IMR-90 (cell line): ENCODE measurements around the gene MT1G. TPM values are rescaled to one million over a fixed set of nuclear protein-coding genes. Genes with fewer than 3 reads are reported as not detected.
A peak's percentile ranks its signal among the peaks of the same experiment; 100 is the strongest.

ENCODE experiments used
- ATAC-seq: fragments of 200-7000 bp; cut with Tn5 transposase; 2 replicates; pipeline ENCODE4 v1.9.1; 2020; ENCODE audit warnings: low read depth, mild to moderate bottlenecking, moderate library complexity
- BruUV-seq: library from RNA; stranded (reverse); fragments of 400-500 nt; replicated peaks from 2 replicates; lab custom pipeline; 2021; lab: Mats Ljungman, UMichigan
- CTCF ChIA-PET: fragments of 300-600 bp; formaldehyde crosslinking; extraction: SDS; loops from one replicate; lab custom pipeline; 2021; ENCODE audit warnings: antibody characterized with exemption; lab: Yijun Ruan, JAX
- POLR2A ChIA-PET: fragments of 300-600 bp; sonication (Branson Sonifier 250); formaldehyde crosslinking; loops from one replicate; lab custom pipeline; 2022; ENCODE audit warnings: antibody characterized with exemption; ENCODE audit not compliant: unreplicated experiment; lab: Charles Lee
- DNase-seq: peaks from one replicate; pipeline ENCODE4 v3.0.0; 2013
- H2AFZ ChIP-seq: replicated peaks from 2 replicates; pipeline ENCODE3; 2013; ENCODE audit warnings: low read length, mild to moderate bottlenecking; ENCODE audit not compliant: poor library complexity
- H2AK5ac ChIP-seq: 2 replicates; pipeline ENCODE4 v1.6.1; 2013; ENCODE audit warnings: low read depth, low read length, inconsistent platforms
- H2AK9ac ChIP-seq: replicated peaks from 2 replicates; pipeline ENCODE3; 2013; ENCODE audit warnings: mild to moderate bottlenecking, low read depth, low read length, moderate library complexity; ENCODE audit not compliant: poor library complexity
- H2BK120ac ChIP-seq: 2 replicates; pipeline ENCODE4 v1.6.1; 2013; ENCODE audit warnings: low read depth, low read length, inconsistent platforms
- H2BK15ac ChIP-seq: 3 replicates; pipeline ENCODE4 v1.6.1; 2013; ENCODE audit warnings: low read depth, low read length, inconsistent platforms
- H2BK20ac ChIP-seq: 2 replicates; pipeline ENCODE4 v1.6.1; 2013; ENCODE audit warnings: low read depth, mild to moderate bottlenecking, inconsistent platforms, low read length, moderate library complexity
- H2BK5ac ChIP-seq: 2 replicates; pipeline ENCODE4 v1.6.1; 2013; ENCODE audit warnings: mild to moderate bottlenecking, low read depth, low read length, inconsistent platforms; ENCODE audit not compliant: poor library complexity, severe bottlenecking
- H3K14ac ChIP-seq: replicated peaks from 2 replicates; pipeline ENCODE4 v1.6.1; 2013; ENCODE audit warnings: low read depth, low read length, inconsistent platforms
- H3K18ac ChIP-seq: 2 replicates; pipeline ENCODE4 v1.6.1; 2013; ENCODE audit warnings: low read depth, low read length, control low read depth
- H3K23ac ChIP-seq: 2 replicates; pipeline ENCODE4 v1.6.1; 2013; ENCODE audit warnings: low read depth, low read length, inconsistent platforms
- H3K27ac ChIP-seq: 2 replicates; pipeline ENCODE4 v1.5.1; 2013; ENCODE audit warnings: mild to moderate bottlenecking, control low read depth, low read length; ENCODE audit not compliant: insufficient read depth
- H3K27me3 ChIP-seq: 2 replicates; pipeline ENCODE4 v1.6.1; 2013; ENCODE audit warnings: low read length; ENCODE audit not compliant: control insufficient read depth, insufficient read depth
- H3K36me3 ChIP-seq: 2 replicates; pipeline ENCODE4 v1.6.1; 2013; ENCODE audit warnings: low read length, mixed read lengths; ENCODE audit not compliant: control insufficient read depth, insufficient read depth
- H3K4ac ChIP-seq: 2 replicates; pipeline ENCODE4 v1.6.1; 2013; ENCODE audit warnings: low read depth, low read length, inconsistent platforms
- H3K4me1 ChIP-seq: 2 replicates; pipeline ENCODE4 v1.6.1; 2013; ENCODE audit warnings: low read length, mixed read lengths; ENCODE audit not compliant: control insufficient read depth, insufficient read depth
- H3K4me2 ChIP-seq: 2 replicates; pipeline ENCODE4 v1.6.1; 2013; ENCODE audit warnings: low read depth, mild to moderate bottlenecking, control low read depth, low read length, moderate library complexity
- H3K4me3 ChIP-seq: 2 replicates; pipeline ENCODE4 v1.5.1; 2013; ENCODE audit warnings: low read depth, mild to moderate bottlenecking, control low read depth, low read length, moderate library complexity; ENCODE audit not compliant: insufficient read depth
- H3K56ac ChIP-seq: 2 replicates; pipeline ENCODE4 v1.6.1; 2013; ENCODE audit warnings: low read length, inconsistent platforms; ENCODE audit not compliant: insufficient read depth; ENCODE audit errors: extremely low read depth
- H3K79me1 ChIP-seq, 2 experiments: 2 replicates each; pipeline ENCODE4 v1.6.1; 2013; ENCODE audit warnings: low read length in 2 of 2, inconsistent platforms in 1 of 2, low read depth in 1 of 2
- H3K9ac ChIP-seq: 2 replicates; pipeline ENCODE4 v1.6.1; 2013; ENCODE audit warnings: low read depth, low read length, control low read depth
- H3K9me1 ChIP-seq: 2 replicates; pipeline ENCODE4 v1.6.1; 2013; ENCODE audit warnings: low read length, inconsistent platforms; ENCODE audit not compliant: insufficient read depth
- H3K9me3 ChIP-seq: 2 replicates; pipeline ENCODE4 v1.6.1; 2013; ENCODE audit warnings: low read length; ENCODE audit not compliant: control insufficient read depth, insufficient read depth
- H4K20me1 ChIP-seq: 2 replicates; pipeline ENCODE4 v1.6.1; 2013; ENCODE audit warnings: low read length, inconsistent platforms; ENCODE audit not compliant: insufficient read depth
- H4K5ac ChIP-seq: 2 replicates; pipeline ENCODE4 v1.6.1; 2013; ENCODE audit warnings: mild to moderate bottlenecking, low read depth, low read length, control low read depth
- H4K8ac ChIP-seq, 2 experiments: 2 replicates each; pipeline ENCODE4 v1.6.1; 2013; ENCODE audit warnings: low read depth in 2 of 2, low read length in 2 of 2, control low read depth in 1 of 2, inconsistent platforms in 1 of 2
- H4K91ac ChIP-seq: 2 replicates; pipeline ENCODE4 v1.6.1; 2013; ENCODE audit warnings: low read depth, low read length, inconsistent platforms; ENCODE audit not compliant: insufficient read depth
- CEBPB ChIP-seq: IDR thresholded peaks from 2 replicates; pipeline ENCODE4 v1.6.1; 2012; ENCODE audit warnings: low read depth, low read length, improper control_type of control experiment
- RFX5 ChIP-seq: IDR thresholded peaks from 2 replicates; pipeline ENCODE4 v1.8.0; 2012; ENCODE audit warnings: low read depth, mild to moderate bottlenecking, low read length, moderate library complexity
- WGBS, 2 experiments: methylation state at CpG; one replicate each; pipeline versions ENCODE4 v1.1.5 to v1.1.7; 2013; ENCODE audit warnings: missing lambda C conversion rate in 2 of 2; ENCODE audit not compliant: insufficient read length in 1 of 2; ENCODE audit errors: extremely low coverage in 2 of 2; 5-methylcytosine and 5-hydroxymethylcytosine counted together
- dilution Hi-C: fragments of 300-500 bp; cut with HindIII; formaldehyde crosslinking; loops from one replicate; pipeline ENCODE4 v1.14.3; 2018; ENCODE audit warnings: low sequenced_read_pairs; ENCODE audit not compliant: unreplicated experiment
- in situ Hi-C: fragments of 300-500 bp; cut with MboI; formaldehyde crosslinking; loops from 3 replicates; pipeline ENCODE4 v1.14.3; 2019; ENCODE audit warnings: low sequenced_read_pairs, inconsistent platforms, mixed read lengths
- intact Hi-C: fragments of 100-400 bp; cut with micrococcal nuclease; formaldehyde crosslinking; loops from 2 replicates; pipeline ENCODE4 v1.10.0; 2022
- polyA plus RNA-seq, 3 experiments: library from polyadenylated mRNA; depleted of rRNA; stranded (reverse); fragments of >200 nt; gene quantifications; 2 replicates each; pipeline ENCODE4 v1.2.3, GENCODE V29; 2012; ENCODE audit warnings: low replicate concordance in 1 of 3
- total RNA-seq: library from RNA; depleted of rRNA; stranded (reverse); fragments of >200 nt; gene quantifications from 2 replicates; pipeline ENCODE4 v1.2.3, GENCODE V29; 2012

The MT1G gene
- total and polyA plus RNA-seq, 2 of the 4 experiments (the other 2 are of a cell fraction), result 0.48 TPM; not detected in 1

- Histone ChIP-seq H3K4me1 (no peaks in the 10 kb centered on the region), H3K36me3 (no peaks in the 10 kb centered on the region), H3K4ac (no peak overlapping the region), H2BK120ac (no peak overlapping the region), H3K9ac (no peak overlapping the region), H3K4me2 (no peak overlapping the region), H2BK5ac (peak overlapping the region; percentile 15), H2BK15ac (no peak overlapping the region), H3K9me1 (no peaks in the 10 kb centered on the region; the same call in 1 of the 2 replicates), H3K4me3 (no peak overlapping the region), H2AK9ac (no peak overlapping the region), H2AK5ac (no peak overlapping the region), H3K27ac (no peak overlapping the region), H3K18ac (no peak overlapping the region), H3K27me3 (peaks cover 2% of the 10 kb centered on the region; the same call in 1 of the 2 replicates), H2BK20ac (no peak overlapping the region), H4K91ac (no peak overlapping the region), H2AFZ (no peak overlapping the region), H3K9me3 (peaks cover 5% of the 10 kb centered on the region), H4K20me1 (no peaks in the 10 kb centered on the region), H3K14ac (no peak overlapping the region), H3K23ac (no peak overlapping the region), H4K5ac (no peak overlapping the region), H3K56ac (no peak overlapping the region), H3K79me1 (no peaks in the 10 kb centered on the region), H4K8ac (no peak overlapping the region)
- TF ChIP-seq CEBPB (peak; percentile 95), RFX5 (no peak)
- ATAC-seq (no peak), DNase-seq (peak; percentile 16)
- BruUV-seq, result no TSS peak
- in situ Hi-C loops (loop anchor here (5.0 to 25.0 kb wide), 2 partner anchors 123 to 763 kb away; no protein-coding TSS in a partner anchor), dilution Hi-C loops (no loop called here), intact Hi-C loops (loop anchor here (5.0 kb wide), 2 partner anchors 248 to 758 kb away; partner anchors contain the start of genes NUDT21 and OGFOD1)
- POLR2A ChIA-PET, result no interaction called here
- WGBS, 2 experiments, result no CpG with 5 or more reads among the region's 1 CpG
- CTCF ChIA-PET, result interaction anchor here (0.5 to 1.0 kb wide), 2 partner anchors 99 to 1679 kb away, joined by 3 to 6 read pairs; no protein-coding TSS in a partner anchor
Measured at GRCh38 chr16:56700195-56700594, 32.3 kb upstream of the MT1G start.
